GM12878 (cell line): Measurements from ENCODE around the gene RASD1. TPM values are rescaled to one million over a fixed set of nuclear protein-coding genes. Genes with fewer than 3 reads are reported as not detected.

Source experiments
- NR2C2 ChIP-seq: IDR thresholded peaks from 2 replicates; pipeline ENCODE4 v1.6.1; 2011; ENCODE audit warnings: borderline replicate concordance, low read depth; ENCODE audit not compliant: control insufficient read depth, insufficient read length
- ZBTB11 ChIP-seq: fragments of 450-650 bp; formaldehyde crosslinking; IDR thresholded peaks from 2 replicates; pipeline ENCODE4 v1.5.0; 2022; ENCODE audit warnings: mild to moderate bottlenecking, missing genetic modification characterization
- polyA plus RNA-seq, 11 experiments: library from polyadenylated mRNA; depleted of rRNA in 4 of 11; unstranded in 6 of 11; stranded (reverse) in 5 of 11; fragments of >200 nt; fragmentation: Nextera tagmentation in 4 of 11; fragmentation: Illumina TruSeq in 1 of 11; extraction: Ambion mirVana in 4 of 11; extraction: Trizol in 1 of 11; gene quantifications; 1 replicate in 1 of 11; 2 replicates in 10 of 11; pipeline versions ENCODE4 v1.2.1 to v1.2.3, GENCODE V29; 2011 to 2016; ENCODE audit warnings: inconsistent platforms in 2 of 11, missing spikeins in 2 of 11, low read depth in 1 of 11
- small RNA-seq: library from RNA; depleted of rRNA; stranded (forward); fragments of <200 nt; gene quantifications from one replicate; pipeline ENCODE3, GENCODE V24; 2014
- total RNA-seq, 4 experiments: library from RNA; depleted of rRNA in 3 of 4; stranded (reverse); fragments of >200 nt in 3 of 4; fragmentation: Illumina TruSeq in 1 of 4; extraction: Trizol in 1 of 4; gene quantifications; 2 replicates each; pipeline versions ENCODE4 v1.2.1 to v1.2.3, GENCODE V29; 2013 to 2021

Gene RASD1
- total and polyA plus RNA-seq, 10 of the 15 experiments (the other 5 are each of a cell fraction or from before 2014, with no cell fraction given): 0.14 to 0.33 TPM; not detected in 8

GRCh38 chr17:17445296-17445924 lies 50.8 kb downstream of the RASD1 start (continued):
- TF ChIP-seq ZBTB11 (no peak), NR2C2 (no peak)

Small RNA genes within 50 kb of the gene (small RNA-seq; reads per million reads assigned to genes)
- not detected for gene RF00019

Other genes starting within 250 kb of the RASD1 start
- 111 and 128 TPM in 2 replicates for gene COPS3, start 215.1 kb downstream of the RASD1 start, total RNA-seq (2014; rRNA removed)
- gene COPS3, start 215.1 kb downstream of the RASD1 start, total RNA-seq (2014; rRNA removed; fragmentation: Illumina TruSeq; extraction: Trizol): 119 and 128 TPM in 2 replicates
- gene COPS3, start 215.1 kb downstream of the RASD1 start, total RNA-seq (2021): 92.4 and 102 TPM in 2 replicates
- 121 and 138 TPM in 2 replicates for gene COPS3, start 215.1 kb downstream of the RASD1 start, polyA plus RNA-seq (2011; rRNA removed)
- 138 and 156 TPM in 2 replicates for gene COPS3, start 215.1 kb downstream of the RASD1 start, polyA plus RNA-seq (2014; fragmentation: Illumina TruSeq; extraction: Trizol)
- gene COPS3, start 215.1 kb downstream of the RASD1 start, polyA plus RNA-seq (2014; fragmentation: Nextera tagmentation; extraction: Ambion mirVana): 100 to 1,000 TPM; 182 TPM
- gene COPS3, start 215.1 kb downstream of the RASD1 start, polyA plus RNA-seq (2014; rRNA removed): 81.7 and 99.7 TPM in 2 replicates
- 100 to 1,000 TPM; 176 to 187 TPM for gene COPS3, start 215.1 kb downstream of the RASD1 start, polyA plus RNA-seq (2016; fragmentation: Nextera tagmentation; extraction: Ambion mirVana)
- 14.1 and 17.3 TPM in 2 replicates for gene NT5M, start 193.0 kb downstream of the RASD1 start, total RNA-seq (2014; rRNA removed)
- gene NT5M, start 193.0 kb downstream of the RASD1 start, total RNA-seq (2014; rRNA removed; fragmentation: Illumina TruSeq; extraction: Trizol): 3.0 TPM in 2 replicates
- 8.2 and 8.4 TPM in 2 replicates for gene NT5M, start 193.0 kb downstream of the RASD1 start, total RNA-seq (2021)
- 1.7 and 2.3 TPM in 2 replicates for gene NT5M, start 193.0 kb downstream of the RASD1 start, polyA plus RNA-seq (2011; rRNA removed)
- gene NT5M, start 193.0 kb downstream of the RASD1 start, polyA plus RNA-seq (2014; fragmentation: Illumina TruSeq; extraction: Trizol): 1.3 and 2.9 TPM in 2 replicates
- 1 to 10 TPM in 1 of 2 experiments, under 1 TPM in 1; 0.18 to 1.5 TPM for gene NT5M, start 193.0 kb downstream of the RASD1 start, polyA plus RNA-seq (2014; fragmentation: Nextera tagmentation; extraction: Ambion mirVana)
- gene NT5M, start 193.0 kb downstream of the RASD1 start, polyA plus RNA-seq (2014; rRNA removed): 10.0 and 11.0 TPM in 2 replicates
- gene NT5M, start 193.0 kb downstream of the RASD1 start, polyA plus RNA-seq (2016; fragmentation: Nextera tagmentation; extraction: Ambion mirVana): 1 to 10 TPM in 1 of 2 experiments, under 1 TPM in 1; 0.59 to 5.1 TPM
- gene MED9, start 19.4 kb downstream of the RASD1 start, total RNA-seq (2014; rRNA removed): 15.4 and 16.4 TPM in 2 replicates
- 12.0 and 12.4 TPM in 2 replicates for gene MED9, start 19.4 kb downstream of the RASD1 start, total RNA-seq (2014; rRNA removed; fragmentation: Illumina TruSeq; extraction: Trizol)
- 14.6 and 17.1 TPM in 2 replicates for gene MED9, start 19.4 kb downstream of the RASD1 start, total RNA-seq (2021)
- gene MED9, start 19.4 kb downstream of the RASD1 start, polyA plus RNA-seq (2011; rRNA removed): 12.7 and 14.5 TPM in 2 replicates
- 8.4 and 12.1 TPM in 2 replicates for gene MED9, start 19.4 kb downstream of the RASD1 start, polyA plus RNA-seq (2014; fragmentation: Illumina TruSeq; extraction: Trizol)
- 1 to 10 TPM; 1.5 to 3.8 TPM for gene MED9, start 19.4 kb downstream of the RASD1 start, polyA plus RNA-seq (2014; fragmentation: Nextera tagmentation; extraction: Ambion mirVana)
- gene MED9, start 19.4 kb downstream of the RASD1 start, polyA plus RNA-seq (2014; rRNA removed): 15.1 and 17.5 TPM in 2 replicates
- 10 to 100 TPM; 21.2 to 22.4 TPM for gene MED9, start 19.4 kb downstream of the RASD1 start, polyA plus RNA-seq (2016; fragmentation: Nextera tagmentation; extraction: Ambion mirVana)
- 36.0 and 44.7 TPM in 2 replicates for gene PEMT, start 95.3 kb upstream of the RASD1 start, total RNA-seq (2014; rRNA removed)
- gene PEMT, start 95.3 kb upstream of the RASD1 start, total RNA-seq (2014; rRNA removed; fragmentation: Illumina TruSeq; extraction: Trizol): 9.1 and 9.9 TPM in 2 replicates
- gene PEMT, start 95.3 kb upstream of the RASD1 start, total RNA-seq (2021): 32.8 and 35.8 TPM in 2 replicates
- 5.6 and 16.1 TPM in 2 replicates for gene PEMT, start 95.3 kb upstream of the RASD1 start, polyA plus RNA-seq (2011; rRNA removed)
- 3.8 and 11.2 TPM in 2 replicates for gene PEMT, start 95.3 kb upstream of the RASD1 start, polyA plus RNA-seq (2014; fragmentation: Illumina TruSeq; extraction: Trizol)
- gene PEMT, start 95.3 kb upstream of the RASD1 start, polyA plus RNA-seq (2014; fragmentation: Nextera tagmentation; extraction: Ambion mirVana): 1 to 10 TPM; 2.8 to 6.8 TPM
- 34.7 and 50.8 TPM in 2 replicates for gene PEMT, start 95.3 kb upstream of the RASD1 start, polyA plus RNA-seq (2014; rRNA removed)
- gene PEMT, start 95.3 kb upstream of the RASD1 start, polyA plus RNA-seq (2016; fragmentation: Nextera tagmentation; extraction: Ambion mirVana): 10 to 100 TPM; 36.3 to 38.6 TPM
- gene RAI1, start 185.1 kb upstream of the RASD1 start, total RNA-seq (2014; rRNA removed): 7.2 and 7.4 TPM in 2 replicates
- 7.9 and 8.7 TPM in 2 replicates for gene RAI1, start 185.1 kb upstream of the RASD1 start, total RNA-seq (2014; rRNA removed; fragmentation: Illumina TruSeq; extraction: Trizol)
- gene RAI1, start 185.1 kb upstream of the RASD1 start, total RNA-seq (2021): 35.4 and 37.7 TPM in 2 replicates
- gene RAI1, start 185.1 kb upstream of the RASD1 start, polyA plus RNA-seq (2011; rRNA removed): 4.0 and 5.4 TPM in 2 replicates
- 2.5 and 5.9 TPM in 2 replicates for gene RAI1, start 185.1 kb upstream of the RASD1 start, polyA plus RNA-seq (2014; fragmentation: Illumina TruSeq; extraction: Trizol)
- gene RAI1, start 185.1 kb upstream of the RASD1 start, polyA plus RNA-seq (2014; fragmentation: Nextera tagmentation; extraction: Ambion mirVana): under 1 TPM; 0.66 to 0.74 TPM
- gene RAI1, start 185.1 kb upstream of the RASD1 start, polyA plus RNA-seq (2014; rRNA removed): 19.2 and 25.5 TPM in 2 replicates
- gene RAI1, start 185.1 kb upstream of the RASD1 start, polyA plus RNA-seq (2016; fragmentation: Nextera tagmentation; extraction: Ambion mirVana): 1 to 10 TPM; 3.1 to 6.0 TPM